Fibroblast of skin of right biceps (primary cell): ENCODE data around the gene TCN1.
"Not testable (repeated sequence)": the region's sequence is repeated elsewhere in the genome, so short reads cannot be mapped to it uniquely, and the experiment has no call there.

Source experiments
- DNase-seq: peaks from one replicate; pipeline ENCODE4 v3.0.0-alpha.2; 2013

Gene TCN1, protein sequence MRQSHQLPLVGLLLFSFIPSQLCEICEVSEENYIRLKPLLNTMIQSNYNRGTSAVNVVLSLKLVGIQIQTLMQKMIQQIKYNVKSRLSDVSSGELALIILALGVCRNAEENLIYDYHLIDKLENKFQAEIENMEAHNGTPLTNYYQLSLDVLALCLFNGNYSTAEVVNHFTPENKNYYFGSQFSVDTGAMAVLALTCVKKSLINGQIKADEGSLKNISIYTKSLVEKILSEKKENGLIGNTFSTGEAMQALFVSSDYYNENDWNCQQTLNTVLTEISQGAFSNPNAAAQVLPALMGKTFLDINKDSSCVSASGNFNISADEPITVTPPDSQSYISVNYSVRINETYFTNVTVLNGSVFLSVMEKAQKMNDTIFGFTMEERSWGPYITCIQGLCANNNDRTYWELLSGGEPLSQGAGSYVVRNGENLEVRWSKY

GRCh38 chr11:59866397-59866796 lies at the start of gene TCN1:
Gene TCN1, minus strand, starts transcription at chr11:59866487. Its CDS starts 17 bp downstream, at chr11:59866470.
- no peak for DNase-seq

- DNase-seq = not testable (repeated sequence)
Measured at GRCh38 chr11:59903569-59903968, 37.3 kb upstream of the TCN1 start.

- no peak for DNase-seq
Measured at GRCh38 chr11:59901306-59901705, 35.0 kb upstream of the TCN1 start.

- DNase-seq = no peak
Measured at GRCh38 chr11:59900366-59901126, 34.3 kb upstream of the TCN1 start.

GRCh38 chr11:59899532-59899931 lies 33.2 kb upstream of the TCN1 start:
- DNase-seq = no peak

DNA sequence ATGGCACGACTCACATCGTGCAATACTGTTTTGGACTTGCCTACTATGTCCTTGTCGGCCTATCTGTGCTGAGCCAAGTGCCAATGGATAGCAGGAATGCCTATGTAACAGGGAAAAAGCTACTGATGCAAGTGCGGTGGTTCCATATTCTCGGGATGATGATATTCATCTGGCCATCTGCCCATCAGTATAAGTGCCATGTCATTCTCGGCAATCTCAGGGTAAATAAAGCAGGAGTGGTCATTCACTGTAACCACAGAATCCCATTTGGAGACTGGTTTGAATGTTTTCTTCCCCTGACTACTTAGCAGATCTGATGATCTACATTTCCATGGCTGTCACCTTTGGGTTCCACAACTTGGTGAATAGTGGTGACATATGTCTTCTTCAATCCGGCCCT lies 32.4 kb upstream of the TCN1 start:
- no peak for DNase-seq

- no peak for DNase-seq
Measured at GRCh38 chr11:59898046-59898445, 31.8 kb upstream of the TCN1 start.

DNA sequence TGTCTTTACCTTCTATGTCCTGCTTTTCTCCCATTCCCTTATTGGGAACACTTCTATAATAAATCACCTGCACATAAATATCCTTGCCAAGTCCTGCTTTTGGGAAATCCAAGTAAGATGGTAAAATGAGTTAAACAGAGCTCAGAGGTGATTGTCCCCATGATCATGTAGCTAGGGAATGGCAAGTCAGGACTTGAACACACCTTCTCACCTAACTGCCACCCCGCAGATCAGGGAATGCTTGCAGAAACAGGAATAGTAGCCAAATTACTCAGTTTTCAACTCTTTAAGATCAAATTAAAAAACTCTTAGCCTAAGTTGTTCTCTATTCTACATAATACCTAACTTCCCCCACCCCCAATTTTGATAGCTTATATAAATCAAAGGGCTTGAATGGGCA lies 28.3 kb upstream of the TCN1 start:
- DNase-seq = no peak

DNA sequence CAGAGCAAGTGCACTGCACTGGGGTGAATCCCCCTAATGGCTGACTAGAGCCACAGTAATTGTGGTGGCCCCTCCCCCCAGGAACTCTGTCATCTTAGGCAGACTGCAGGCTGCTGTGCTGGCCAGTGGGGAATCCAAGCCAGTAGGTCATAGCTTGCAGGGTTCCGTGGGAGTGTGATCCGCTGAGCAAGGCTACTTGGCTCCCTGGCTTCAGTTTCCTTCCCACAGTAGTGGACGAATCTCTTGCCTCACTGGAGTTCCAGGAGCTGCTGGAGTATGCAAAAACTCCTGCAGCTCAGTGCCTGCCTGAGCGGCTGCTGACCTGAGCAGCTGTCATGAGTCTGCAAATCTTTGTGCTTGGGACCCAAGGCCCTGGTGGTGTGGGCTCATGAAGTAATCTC lies 25.5 kb upstream of the TCN1 start:
- no peak for DNase-seq

GRCh38 chr11:59887156-59887555 lies 20.9 kb upstream of the TCN1 start:
- DNase-seq = not testable (repeated sequence)

GRCh38 chr11:59883597-59883996 lies 17.3 kb upstream of the TCN1 start:
- DNase-seq = no peak

GRCh38 chr11:59879567-59879966 lies 13.3 kb upstream of the TCN1 start:
- no peak for DNase-seq

DNA sequence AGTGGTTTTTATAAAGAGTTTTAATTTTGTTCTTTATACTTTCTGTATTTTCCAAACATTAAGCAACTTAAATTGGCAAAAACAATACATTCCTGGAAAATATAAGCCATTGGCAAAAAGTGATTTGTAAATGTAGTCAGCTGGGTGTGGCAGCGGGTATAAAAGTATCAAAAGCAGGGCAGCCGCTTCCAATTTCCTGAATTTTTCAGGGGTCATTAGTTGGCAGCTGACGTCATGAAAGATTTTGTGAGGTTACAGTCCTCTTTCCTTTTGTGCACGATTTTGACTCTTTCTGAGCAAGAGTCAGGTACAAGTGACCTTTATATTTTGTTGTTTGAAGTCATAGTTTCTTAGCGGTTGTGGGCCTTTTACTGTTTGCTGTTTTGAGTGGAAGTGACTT lies 12.3 kb upstream of the TCN1 start, which contains the start of gene OOSP3:
OOSP3 (plus strand) TSS at position 208 of the 400 bp plus-strand sequence; CDS start at position 235, 27 bp downstream.
- DNase-seq = no peak

DNA sequence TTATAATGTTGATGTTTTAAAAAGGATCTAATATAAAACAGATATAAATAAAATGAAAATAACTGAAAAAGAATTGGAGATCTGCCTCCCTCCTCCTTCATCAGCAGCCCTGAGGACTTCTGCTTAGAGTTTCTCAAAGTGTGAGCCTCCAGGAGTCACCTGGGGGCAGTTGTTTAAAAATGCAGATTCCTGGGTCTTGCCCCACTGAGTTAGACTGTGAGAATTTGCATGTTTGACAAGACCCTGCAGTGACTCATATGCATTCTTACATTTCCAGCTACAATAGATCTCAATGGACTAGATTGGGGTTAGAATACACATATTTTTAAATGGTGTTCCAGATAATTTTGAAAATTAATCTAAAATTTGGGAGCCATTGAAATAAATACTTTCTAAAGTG lies 11.5 kb upstream of the TCN1 start:
- DNase-seq = no peak

GRCh38 chr11:59877325-59877724 lies 11.0 kb upstream of the TCN1 start:
- no peak for DNase-seq

DNA sequence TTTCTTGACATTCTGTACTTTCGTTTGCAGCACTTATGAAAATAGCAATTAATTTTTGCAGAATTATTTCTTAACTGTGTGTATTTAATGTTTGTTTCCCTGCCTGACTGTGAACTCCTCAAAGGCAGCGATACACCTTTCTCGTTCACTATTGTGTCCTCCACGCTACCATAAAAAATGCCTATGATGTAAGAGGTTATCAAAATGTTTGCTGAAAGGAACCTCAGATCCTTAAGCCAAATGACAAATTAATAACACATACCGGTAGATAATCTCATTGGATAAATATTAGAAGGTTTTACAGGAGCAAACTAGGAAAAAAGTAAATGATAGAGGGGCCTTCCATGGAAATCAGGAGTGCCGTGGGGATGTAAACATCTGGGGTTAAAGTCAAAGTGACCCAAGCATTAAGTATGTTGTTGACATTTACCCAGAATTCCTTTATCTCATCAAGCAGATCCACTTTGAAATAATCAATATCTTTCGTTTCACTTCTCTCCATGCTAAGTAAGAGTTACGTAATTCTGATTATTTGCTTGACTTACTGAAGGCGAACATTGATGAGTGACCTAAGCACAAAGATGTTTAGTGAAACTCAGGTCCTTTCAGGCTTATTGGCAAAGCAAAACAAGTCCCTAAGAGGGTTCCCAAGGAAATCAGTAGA lies 9.7 kb upstream of the TCN1 start:
- DNase-seq = no peak

DNA sequence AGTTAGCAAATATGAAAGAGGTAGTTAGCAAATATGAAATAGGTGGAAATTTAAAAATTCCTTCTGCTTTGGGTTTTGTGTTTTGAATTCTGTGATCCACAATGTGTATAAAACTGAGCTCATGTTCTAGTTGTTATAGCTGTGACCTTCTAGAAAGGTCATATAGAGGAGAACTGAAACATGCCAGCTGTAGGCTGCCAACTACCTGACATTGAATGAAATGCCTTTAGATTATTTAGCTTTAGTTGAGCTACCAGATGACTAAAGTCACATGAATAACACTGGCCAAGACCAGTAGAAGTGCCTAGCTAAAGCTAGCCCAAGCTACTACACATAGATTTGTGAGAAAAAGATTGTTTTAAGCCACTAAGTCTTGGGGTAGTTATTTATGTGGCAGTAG lies 5.8 kb upstream of the TCN1 start:
- DNase-seq = no peak

GRCh38 chr11:59867946-59868345 lies 1.7 kb upstream of the TCN1 start:
- DNase-seq = no peak

DNA sequence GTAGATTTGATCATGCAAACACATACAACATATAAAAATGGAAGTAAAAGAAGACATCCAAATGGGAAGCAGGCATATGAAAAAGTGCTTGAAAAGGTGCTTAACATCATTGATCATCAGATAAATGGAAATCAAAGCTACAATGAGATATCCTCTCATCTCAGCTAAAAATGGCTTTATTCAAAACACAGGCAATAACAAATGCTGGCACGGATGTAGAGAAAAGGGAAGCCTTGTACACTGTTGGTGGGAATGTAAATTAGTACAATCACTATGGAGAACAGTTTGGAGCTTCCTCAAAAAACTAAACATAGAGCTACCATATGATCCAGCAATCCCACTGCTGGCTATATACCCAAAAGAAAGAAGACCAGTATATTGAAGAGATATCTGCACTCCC lies 549 bp upstream of the TCN1 start:
- no peak for DNase-seq

GRCh38 chr11:59865031-59865430 lies 1.3 kb downstream of the TCN1 start:
- DNase-seq = no peak

DNA sequence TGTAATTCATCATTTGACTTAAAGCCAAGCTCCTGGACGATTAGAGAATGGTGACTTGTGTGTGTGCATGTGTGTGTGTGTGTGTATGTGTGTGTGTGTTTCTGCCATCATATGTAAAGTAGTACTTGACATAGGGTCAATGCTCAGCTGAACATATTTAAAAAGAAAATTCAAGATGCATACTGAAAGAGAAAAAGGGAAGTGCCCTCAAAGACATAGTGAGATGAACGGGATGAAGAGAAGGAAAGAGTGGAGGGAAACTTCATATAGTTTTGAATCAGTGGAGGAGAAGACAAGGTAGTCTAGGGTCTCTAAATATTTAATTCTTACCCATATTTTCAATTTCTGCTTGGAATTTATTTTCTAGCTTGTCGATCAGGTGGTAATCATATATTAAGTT lies 4.0 kb downstream of the TCN1 start:
- no peak for DNase-seq

- no peak for DNase-seq
Measured at GRCh38 chr11:59859673-59860072, 6.6 kb downstream of the TCN1 start.
